Vagina (tissue), 2 donors: Measurements from ENCODE around the gene NCKAP1. TPM values are rescaled to one million over a fixed set of nuclear protein-coding genes. Genes with fewer than 3 reads are reported as not detected.
A peak's percentile ranks its signal among the peaks of the same experiment; 100 is the strongest.
"Not testable (repeated sequence)": the region's sequence is repeated elsewhere in the genome, so short reads cannot be mapped to it uniquely, and the experiment has no call there.

Experiments used
- DNase-seq, 2 donors: peaks; one replicate each; pipeline ENCODE4 v3.0.0-alpha.2; 2017; ENCODE audit errors: extremely low spot score in 2 of 2
- H3K27ac ChIP-seq: fragments of 200-600 bp; sonication (generic); one replicate; pipeline ENCODE4 v1.5.1; 2019
- H3K27me3 ChIP-seq: fragments of 200-600 bp; sonication (generic); one replicate; pipeline ENCODE4 v1.5.1; 2019
- H3K36me3 ChIP-seq, 2 donors: fragments of 200-600 bp; sonication (generic); one replicate each; pipeline ENCODE4 v1.5.1; 2017 to 2019
- H3K4me1 ChIP-seq: fragments of 200-600 bp; sonication (generic); one replicate; pipeline ENCODE4 v1.5.1; 2019
- H3K4me3 ChIP-seq, 2 donors: fragments of 200-600 bp; sonication (generic); 1 replicate in 1 of 2; 2 replicates in 1 of 2; pipeline ENCODE4 v1.5.1; 2016 to 2019
- H3K9me3 ChIP-seq: fragments of 200-600 bp; sonication (generic); one replicate; pipeline ENCODE4 v1.5.1; 2019
- POLR2A ChIP-seq, 2 donors: fragments of 450-650 bp; IDR thresholded peaks; one replicate each; pipeline ENCODE4 v1.6.1; 2017; ENCODE audit warnings: antibody characterized with exemption in 2 of 2, mild to moderate bottlenecking in 2 of 2, moderate library complexity in 2 of 2
- POLR2AphosphoS5 ChIP-seq, 2 donors: sonication (generic); formaldehyde crosslinking; IDR thresholded peaks; one replicate each; pipeline ENCODE4 v1.9.0; 2017; ENCODE audit warnings: antibody characterized with exemption in 2 of 2, mild to moderate bottlenecking in 2 of 2, low read depth in 1 of 2; ENCODE audit not compliant: insufficient read depth in 1 of 2
- intact Hi-C: fragments of 100-400 bp; cut with DNase I; formaldehyde crosslinking; loops from one replicate; pipeline ENCODE4 v1.15.1; 2023
- total RNA-seq: library from RNA; depleted of rRNA; stranded (reverse); fragments of >200 nt; gene quantifications from one replicate; pipeline ENCODE4 v1.2.3, GENCODE V29; 2016
- TF ChIP-seq, protein P1 (sequence below), 3 experiments: fragments of 450-650 bp in 2 of 3; fragments of 200-600 bp in 1 of 3; sonication (generic) in 1 of 3; IDR thresholded peaks; one replicate each; pipeline ENCODE4 v1.5.1; 2017 to 2019; ENCODE audit warnings: antibody characterized with exemption in 3 of 3, mild to moderate bottlenecking in 2 of 3, moderate library complexity in 2 of 3

Gene NCKAP1
- total RNA-seq, 1 donor from 2014 or later: 135 TPM

DNA sequence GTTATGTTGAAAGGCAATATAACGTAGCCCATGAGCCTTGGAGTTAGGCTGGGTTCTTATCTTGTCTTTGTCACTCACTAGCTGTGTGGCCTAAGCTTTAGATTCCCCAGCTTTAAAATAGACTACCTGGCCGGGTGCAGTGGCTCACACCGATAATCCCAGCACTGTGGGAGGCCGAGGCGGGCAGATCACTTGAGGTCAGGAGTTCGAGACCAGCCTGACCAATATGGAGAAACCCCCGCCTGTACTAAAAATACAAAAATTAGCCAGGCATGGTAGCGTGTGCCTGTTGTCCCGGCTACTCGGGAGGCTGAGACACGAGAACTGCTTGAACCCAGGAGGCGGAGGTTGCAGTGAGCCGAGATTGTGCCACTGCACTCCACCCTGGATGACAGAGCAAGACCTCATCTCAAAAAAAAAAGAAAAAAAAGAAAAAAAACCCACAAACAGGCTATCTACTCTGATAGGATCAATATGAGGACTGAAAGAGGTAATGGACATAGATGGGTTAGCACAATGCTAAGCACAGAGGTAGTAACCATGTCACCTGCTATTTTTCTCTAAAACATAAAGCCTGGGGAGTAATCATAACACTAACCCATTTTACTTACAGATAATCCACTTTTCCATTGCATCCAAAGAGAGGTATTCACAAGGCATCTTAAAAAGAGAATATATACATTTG lies 43.9 kb downstream of the NCKAP1 start:
- no peaks in the 10 kb centered on the region for H3K9me3 ChIP-seq
- no peaks in the 10 kb centered on the region for H3K27me3 ChIP-seq
- DNase-seq: no peak
- H3K4me3 ChIP-seq: no peak overlapping the region
- no peak overlapping the region for H3K27ac ChIP-seq
- TF ChIP-seq, protein P1, sequence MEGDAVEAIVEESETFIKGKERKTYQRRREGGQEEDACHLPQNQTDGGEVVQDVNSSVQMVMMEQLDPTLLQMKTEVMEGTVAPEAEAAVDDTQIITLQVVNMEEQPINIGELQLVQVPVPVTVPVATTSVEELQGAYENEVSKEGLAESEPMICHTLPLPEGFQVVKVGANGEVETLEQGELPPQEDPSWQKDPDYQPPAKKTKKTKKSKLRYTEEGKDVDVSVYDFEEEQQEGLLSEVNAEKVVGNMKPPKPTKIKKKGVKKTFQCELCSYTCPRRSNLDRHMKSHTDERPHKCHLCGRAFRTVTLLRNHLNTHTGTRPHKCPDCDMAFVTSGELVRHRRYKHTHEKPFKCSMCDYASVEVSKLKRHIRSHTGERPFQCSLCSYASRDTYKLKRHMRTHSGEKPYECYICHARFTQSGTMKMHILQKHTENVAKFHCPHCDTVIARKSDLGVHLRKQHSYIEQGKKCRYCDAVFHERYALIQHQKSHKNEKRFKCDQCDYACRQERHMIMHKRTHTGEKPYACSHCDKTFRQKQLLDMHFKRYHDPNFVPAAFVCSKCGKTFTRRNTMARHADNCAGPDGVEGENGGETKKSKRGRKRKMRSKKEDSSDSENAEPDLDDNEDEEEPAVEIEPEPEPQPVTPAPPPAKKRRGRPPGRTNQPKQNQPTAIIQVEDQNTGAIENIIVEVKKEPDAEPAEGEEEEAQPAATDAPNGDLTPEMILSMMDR (IDR thresholded peaks at IDR 0.05): no peak
- no peak for TF ChIP-seq POLR2A (IDR thresholded peaks at IDR 0.05)
- peaks cover 0 to 41% of the 10 kb centered on the region in 2 donors for H3K36me3 ChIP-seq
- intact Hi-C loops: no loop called here
- H3K4me1 ChIP-seq: no peaks in the 10 kb centered on the region

DNA sequence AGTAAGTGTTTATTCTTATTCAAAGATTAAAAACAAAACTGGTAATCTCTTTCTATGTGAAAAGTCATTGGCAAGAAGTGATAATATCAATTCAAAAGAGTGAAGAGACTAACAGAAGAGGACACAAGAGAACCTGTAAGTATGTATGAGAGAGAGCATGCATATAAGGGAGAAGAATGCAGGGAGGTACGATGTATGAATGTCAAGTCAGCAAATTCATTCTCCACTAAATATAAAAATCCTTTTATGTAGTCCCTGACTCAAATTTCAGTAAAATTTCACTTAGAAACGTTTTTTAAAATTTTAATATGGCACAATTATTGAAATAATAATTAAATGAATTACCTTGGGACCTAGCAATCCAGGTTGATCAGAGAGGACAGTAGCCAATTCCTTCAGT lies 55.3 kb downstream of the NCKAP1 start:
- no peaks in the 10 kb centered on the region for H3K27me3 ChIP-seq
- no peak overlapping the region for H3K4me3 ChIP-seq
- no peak for DNase-seq
- H3K9me3 ChIP-seq: no peaks in the 10 kb centered on the region
- H3K36me3 ChIP-seq: peaks cover 0 to 57% of the 10 kb centered on the region in 2 donors
- H3K4me1 ChIP-seq: no peaks in the 10 kb centered on the region
- H3K27ac ChIP-seq: no peak overlapping the region
- intact Hi-C loops: loop anchor here (10.0 kb wide), 1 partner anchor 198 kb away; no protein-coding TSS in a partner anchor
- no peak for TF ChIP-seq POLR2AphosphoS5 (IDR thresholded peaks at IDR 0.05; ENCODE audit: insufficient read depth in 1 of 2, low read depth in 1 of 2)
- TF ChIP-seq, protein P1 (IDR thresholded peaks at IDR 0.05): no peak
- TF ChIP-seq POLR2A (IDR thresholded peaks at IDR 0.05): no peak

DNA sequence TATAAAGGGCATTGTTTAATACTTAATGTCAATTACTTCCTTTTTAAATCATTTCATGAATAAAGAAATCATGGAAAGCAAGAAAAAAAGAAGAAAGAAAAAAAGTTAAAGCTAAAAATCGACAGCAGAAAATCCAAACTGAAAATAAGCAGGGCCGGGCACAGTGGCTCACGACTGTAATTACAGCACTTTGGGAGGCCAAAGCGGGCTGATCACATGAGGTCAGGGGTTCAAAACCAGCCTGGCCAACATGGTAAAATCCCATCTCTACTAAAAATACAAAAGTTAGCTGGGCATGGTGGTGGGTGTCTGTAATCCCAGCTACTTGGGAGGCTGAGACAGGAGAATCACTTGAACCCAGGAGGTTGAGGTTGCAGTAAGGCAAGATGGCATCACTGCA lies 56.8 kb downstream of the NCKAP1 start:
- DNase-seq, H3K4me1 ChIP-seq, H3K27ac ChIP-seq, H3K4me3 ChIP-seq, H3K9me3 ChIP-seq, H3K27me3 ChIP-seq: not testable (repeated sequence)
- intact Hi-C loops: loop anchor here (10.0 kb wide), 1 partner anchor 197 kb away; no protein-coding TSS in a partner anchor
- H3K36me3 ChIP-seq: peaks cover 0 to 60% of the 10 kb centered on the region in 2 donors

DNA sequence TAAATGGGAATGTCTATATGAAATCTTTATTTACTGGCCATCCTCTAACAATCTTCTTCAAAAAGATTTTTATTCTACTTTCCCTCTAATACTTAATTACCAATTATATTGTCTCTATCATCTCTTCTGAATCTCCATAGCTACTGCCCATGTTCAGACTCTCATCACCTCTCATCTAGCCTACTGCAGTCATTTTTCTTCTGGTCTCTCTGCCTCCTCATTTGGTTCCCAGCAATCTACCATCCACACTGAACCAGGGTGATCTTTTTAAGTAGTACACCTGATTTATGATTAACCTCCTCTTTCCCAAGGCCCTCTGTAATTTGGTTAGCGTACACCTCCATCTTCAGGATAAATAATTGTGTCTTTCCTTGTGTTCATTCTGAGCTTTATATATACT lies 57.6 kb downstream of the NCKAP1 start:
- H3K36me3 ChIP-seq: peaks cover 0 to 52% of the 10 kb centered on the region in 2 donors
- H3K27me3 ChIP-seq: no peaks in the 10 kb centered on the region
- H3K27ac ChIP-seq: no peak overlapping the region
- no peak overlapping the region for H3K4me3 ChIP-seq
- H3K9me3 ChIP-seq: no peaks in the 10 kb centered on the region
- intact Hi-C loops: loop anchor here (10.0 kb wide), 1 partner anchor 196 kb away; no protein-coding TSS in a partner anchor
- DNase-seq: no peak
- no peaks in the 10 kb centered on the region for H3K4me1 ChIP-seq
- TF ChIP-seq, protein P1 (IDR thresholded peaks at IDR 0.05): no peak

DNA sequence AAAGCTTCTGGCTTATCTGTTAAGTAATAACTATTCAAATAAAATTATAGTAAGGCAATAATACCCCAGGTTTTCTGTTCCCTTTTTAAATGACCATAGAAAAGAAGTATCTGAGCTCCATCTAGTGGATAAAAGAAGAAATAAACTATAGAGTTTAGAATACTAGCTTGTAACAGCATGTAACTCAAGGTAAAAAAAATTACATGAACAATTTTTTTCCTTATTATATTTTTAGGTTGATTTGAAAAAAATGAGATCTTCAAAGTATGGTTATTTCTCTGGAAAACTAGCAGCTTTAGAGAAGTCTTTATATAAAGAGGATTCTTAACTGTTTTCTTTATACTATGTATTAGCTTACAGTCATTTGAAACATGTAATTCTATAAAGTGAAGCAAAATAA lies 58.1 kb downstream of the NCKAP1 start:
- intact Hi-C loops: loop anchor here (10.0 kb wide), 1 partner anchor 195 kb away; no protein-coding TSS in a partner anchor
- no peak overlapping the region for H3K4me3 ChIP-seq
- H3K4me1 ChIP-seq: no peaks in the 10 kb centered on the region
- no peak overlapping the region for H3K27ac ChIP-seq
- TF ChIP-seq POLR2AphosphoS5 (IDR thresholded peaks at IDR 0.05; ENCODE audit: insufficient read depth in 1 of 2, low read depth in 1 of 2) (no peak), POLR2A (IDR thresholded peaks at IDR 0.05) (no peak)
- TF ChIP-seq, protein P1 (IDR thresholded peaks at IDR 0.05): peak; percentile 14 to 57 (median 37)
- DNase-seq: no peak
- H3K9me3 ChIP-seq: no peaks in the 10 kb centered on the region
- peaks cover 0 to 46% of the 10 kb centered on the region in 2 donors for H3K36me3 ChIP-seq
- H3K27me3 ChIP-seq: no peaks in the 10 kb centered on the region
